Colonic mucosa (tissue), 4 donors: ENCODE data around the gene MCAM. TPM values are rescaled to one million over a fixed set of nuclear protein-coding genes. Genes with fewer than 3 reads are reported as not detected.

Experiments
- DNase-seq: peaks from one replicate; pipeline ENCODE4 v3.0.0-alpha.2; 2020
- H3K27ac ChIP-seq: fragments of 200-600 bp; one replicate; pipeline ENCODE4 v1.8.0; 2021
- H3K27me3 ChIP-seq: fragments of 200-600 bp; one replicate; pipeline ENCODE4 v1.8.0; 2021
- H3K36me3 ChIP-seq: fragments of 200-600 bp; one replicate; pipeline ENCODE4 v1.8.0; 2021
- H3K4me1 ChIP-seq: fragments of 200-600 bp; one replicate; pipeline ENCODE4 v1.8.0; 2021; ENCODE audit warnings: mild to moderate bottlenecking
- H3K4me3 ChIP-seq: fragments of 200-600 bp; one replicate; pipeline ENCODE4 v1.8.0; 2021
- H3K9ac ChIP-seq, 2 donors: one replicate each; pipeline ENCODE4 v1.7.0; 2013; ENCODE audit warnings: control low read depth in 2 of 2, low read depth in 2 of 2, low read length in 2 of 2
- H3K9me3 ChIP-seq: fragments of 200-600 bp; one replicate; pipeline ENCODE4 v1.8.0; 2021
- intact Hi-C: fragments of 100-400 bp; cut with DNase I; formaldehyde crosslinking; loops from one replicate; pipeline ENCODE4 v1.14.1; 2022
- total RNA-seq, 2 donors: library from RNA; stranded (reverse); fragmentation: NEBNext Ultra II Directional in 1 of 2; extraction: Animal tissue kit (Norgen Biotek cat#: 25700) in 1 of 2; gene quantifications; one replicate each; pipeline ENCODE4 v1.2.1, GENCODE V29; 2021
- TF ChIP-seq, protein P1 (sequence below): fragments of 200-600 bp; IDR thresholded peaks from one replicate; pipeline ENCODE4 v1.8.0; 2022; ENCODE audit warnings: antibody characterized with exemption, mild to moderate bottlenecking
- donor health status: healthy.
- donor health status: DM: no; HTN: no; CAD: no.
- donor health status: DM: no; HTN: no; CAD: no.

Gene MCAM
- total RNA-seq, 2 donors from 2014 or later = 5.4 to 36.9 TPM

- no peak for DNase-seq
- no peaks in the 10 kb centered on the region for H3K36me3 ChIP-seq
Observed at GRCh38 chr11:119309953-119310681, 6.8 kb downstream of the MCAM start.

GRCh38 chr11:119309411-119309810 lies 7.5 kb downstream of the MCAM start:
- Histone ChIP-seq H3K9me3 (no peaks in the 10 kb centered on the region), H3K9ac (no peak overlapping the region), H3K4me1 (no peaks in the 10 kb centered on the region), H3K27ac (no peak overlapping the region), H3K27me3 (peaks cover under 1% of the 10 kb centered on the region), H3K4me3 (no peak overlapping the region), H3K36me3 (no peaks in the 10 kb centered on the region)
- DNase-seq = no peak
- TF ChIP-seq, protein P1, sequence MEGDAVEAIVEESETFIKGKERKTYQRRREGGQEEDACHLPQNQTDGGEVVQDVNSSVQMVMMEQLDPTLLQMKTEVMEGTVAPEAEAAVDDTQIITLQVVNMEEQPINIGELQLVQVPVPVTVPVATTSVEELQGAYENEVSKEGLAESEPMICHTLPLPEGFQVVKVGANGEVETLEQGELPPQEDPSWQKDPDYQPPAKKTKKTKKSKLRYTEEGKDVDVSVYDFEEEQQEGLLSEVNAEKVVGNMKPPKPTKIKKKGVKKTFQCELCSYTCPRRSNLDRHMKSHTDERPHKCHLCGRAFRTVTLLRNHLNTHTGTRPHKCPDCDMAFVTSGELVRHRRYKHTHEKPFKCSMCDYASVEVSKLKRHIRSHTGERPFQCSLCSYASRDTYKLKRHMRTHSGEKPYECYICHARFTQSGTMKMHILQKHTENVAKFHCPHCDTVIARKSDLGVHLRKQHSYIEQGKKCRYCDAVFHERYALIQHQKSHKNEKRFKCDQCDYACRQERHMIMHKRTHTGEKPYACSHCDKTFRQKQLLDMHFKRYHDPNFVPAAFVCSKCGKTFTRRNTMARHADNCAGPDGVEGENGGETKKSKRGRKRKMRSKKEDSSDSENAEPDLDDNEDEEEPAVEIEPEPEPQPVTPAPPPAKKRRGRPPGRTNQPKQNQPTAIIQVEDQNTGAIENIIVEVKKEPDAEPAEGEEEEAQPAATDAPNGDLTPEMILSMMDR = no peak
- intact Hi-C loops = no loop called here

More at GRCh38 chr11:119309953-119310681, 6.8 kb downstream of the MCAM start:
- Histone ChIP-seq H3K9ac (no peak overlapping the region), H3K27me3 (peaks cover 6% of the 10 kb centered on the region), H3K4me1 (peaks cover 3% of the 10 kb centered on the region), H3K27ac (no peak overlapping the region), H3K4me3 (no peak overlapping the region), H3K9me3 (no peaks in the 10 kb centered on the region)
- TF ChIP-seq, protein P1 = no peak
- intact Hi-C loops = no loop called here

GRCh38 chr11:119307974-119308373 lies 9.0 kb downstream of the MCAM start:
- DNase-seq = no peak
- intact Hi-C loops = no loop called here
- no peak overlapping the region for H3K4me3 ChIP-seq
- H3K4me1 ChIP-seq = no peaks in the 10 kb centered on the region
- H3K36me3 ChIP-seq = no peaks in the 10 kb centered on the region
- H3K27me3 ChIP-seq = no peaks in the 10 kb centered on the region
- no peak overlapping the region for H3K27ac ChIP-seq
- no peak overlapping the region for H3K9ac ChIP-seq
- TF ChIP-seq, protein P1 = no peak
- no peaks in the 10 kb centered on the region for H3K9me3 ChIP-seq

- no peaks in the 10 kb centered on the region for H3K36me3 ChIP-seq
Observed at GRCh38 chr11:119307219-119307618, 9.7 kb downstream of the MCAM start.

DNA sequence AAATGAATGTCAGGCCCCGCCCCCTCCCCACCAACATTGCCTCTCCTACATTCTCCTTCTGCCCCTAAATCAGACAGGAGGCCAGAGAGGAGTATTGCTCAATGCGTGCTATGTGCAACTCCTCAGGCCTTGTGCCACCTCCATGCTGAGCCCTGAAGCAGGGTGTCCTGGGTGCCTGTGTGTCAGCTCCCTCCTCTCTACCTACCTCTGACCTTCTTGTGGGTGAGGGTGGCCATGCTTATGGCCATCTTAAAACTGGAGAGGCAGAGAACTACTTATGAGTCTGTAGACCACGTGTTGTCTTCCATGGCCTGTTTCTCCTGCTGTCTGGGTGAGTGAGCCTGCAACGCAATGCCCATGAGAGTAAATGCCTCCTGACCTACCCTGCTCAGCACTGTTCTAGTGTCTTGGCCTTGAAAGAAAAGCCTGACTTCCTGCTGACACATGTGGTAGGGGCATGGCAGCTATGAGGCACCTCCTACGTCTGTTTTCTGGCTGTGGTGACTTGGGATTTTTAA lies 10.5 kb downstream of the MCAM start:
- no peak for DNase-seq
- H3K9ac ChIP-seq = no peak overlapping the region
- TF ChIP-seq, protein P1 = no peak
- intact Hi-C loops = no loop called here
- no peaks in the 10 kb centered on the region for H3K27me3 ChIP-seq
- no peak overlapping the region for H3K4me3 ChIP-seq
- no peaks in the 10 kb centered on the region for H3K4me1 ChIP-seq
- H3K36me3 ChIP-seq = no peaks in the 10 kb centered on the region
- H3K9me3 ChIP-seq = no peaks in the 10 kb centered on the region
- no peak overlapping the region for H3K27ac ChIP-seq

More at GRCh38 chr11:119307219-119307618, 9.7 kb downstream of the MCAM start:
- Histone ChIP-seq H3K27me3 (no peaks in the 10 kb centered on the region), H3K4me1 (no peaks in the 10 kb centered on the region), H3K4me3 (no peak overlapping the region), H3K27ac (no peak overlapping the region), H3K9ac (no peak overlapping the region), H3K9me3 (no peaks in the 10 kb centered on the region)
- intact Hi-C loops = no loop called here
- TF ChIP-seq, protein P1 = no peak
- no peak for DNase-seq
